NT2/D1 (cell line): ENCODE measurements around the gene ZBBX.

ENCODE experiments used
- DNase-seq: peaks from one replicate; pipeline ENCODE4 v3.0.0-alpha.2; 2011; ENCODE audit warnings: low read depth, low spot score
- H3K27me3 ChIP-seq: 2 replicates; pipeline ENCODE4 v1.6.0; 2011; ENCODE audit warnings: mild to moderate bottlenecking; ENCODE audit not compliant: insufficient read length, insufficient read depth
- H3K36me3 ChIP-seq: 2 replicates; pipeline ENCODE4 v1.6.1; 2011; ENCODE audit warnings: mild to moderate bottlenecking, low read length, mixed read lengths; ENCODE audit not compliant: insufficient read depth, insufficient read length
- H3K4me1 ChIP-seq: 2 replicates; pipeline ENCODE4 v1.5.1; 2011; ENCODE audit not compliant: insufficient read depth, insufficient read length
- H3K4me3 ChIP-seq: 2 replicates; pipeline ENCODE4 v1.5.1; 2011; ENCODE audit warnings: low read depth; ENCODE audit not compliant: insufficient read length
- H3K9ac ChIP-seq: 2 replicates; pipeline ENCODE4 v1.6.0; 2011; ENCODE audit warnings: low read depth; ENCODE audit not compliant: insufficient read length
- H3K9me3 ChIP-seq: 2 replicates; pipeline ENCODE4 v1.5.1; 2011; ENCODE audit warnings: mild to moderate bottlenecking, low read length; ENCODE audit not compliant: insufficient read depth
- SUZ12 ChIP-seq: IDR thresholded peaks from 2 replicates; pipeline ENCODE4 v1.6.1; 2011; ENCODE audit not compliant: insufficient read length, insufficient read depth; ENCODE audit errors: extremely low read depth
- YY1 ChIP-seq: IDR thresholded peaks from 2 replicates; pipeline ENCODE4 v1.6.1; 2011; ENCODE audit not compliant: insufficient read length, insufficient read depth
- ZNF274 ChIP-seq: IDR thresholded peaks from 2 replicates; pipeline ENCODE4 v1.6.1; 2011; ENCODE audit warnings: mild to moderate bottlenecking, low read depth, low read length

ZBBX gene

DNA sequence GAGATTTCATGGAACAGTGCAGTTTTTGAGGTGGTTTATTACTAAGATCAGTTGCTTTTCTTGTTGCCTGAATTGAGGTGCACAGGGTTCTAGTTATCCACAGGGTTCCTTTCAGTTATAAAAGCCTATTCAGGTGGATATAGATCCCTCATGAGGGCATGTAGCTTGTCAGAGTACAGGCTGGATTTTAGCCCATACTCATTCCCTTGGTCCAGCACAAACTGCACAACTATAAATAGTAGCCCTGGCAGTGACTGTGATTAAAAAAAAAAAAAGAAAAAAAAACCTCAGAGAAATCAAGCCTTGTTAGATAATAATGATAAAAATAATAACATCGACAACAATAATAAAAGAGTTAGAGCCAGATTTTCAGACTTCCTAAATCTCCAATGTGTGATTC, 154.3 kb downstream of the ZBBX start:
- TF ChIP-seq YY1 (no peak), ZNF274 (no peak), SUZ12 (no peak)
- no peaks in the 10 kb centered on the region for H3K27me3 ChIP-seq
- no peak for DNase-seq
- H3K36me3 ChIP-seq = no peaks in the 10 kb centered on the region
- H3K9ac ChIP-seq = no peak overlapping the region
- no peak overlapping the region for H3K4me3 ChIP-seq
- no peaks in the 10 kb centered on the region for H3K9me3 ChIP-seq
- no peaks in the 10 kb centered on the region for H3K4me1 ChIP-seq

DNA sequence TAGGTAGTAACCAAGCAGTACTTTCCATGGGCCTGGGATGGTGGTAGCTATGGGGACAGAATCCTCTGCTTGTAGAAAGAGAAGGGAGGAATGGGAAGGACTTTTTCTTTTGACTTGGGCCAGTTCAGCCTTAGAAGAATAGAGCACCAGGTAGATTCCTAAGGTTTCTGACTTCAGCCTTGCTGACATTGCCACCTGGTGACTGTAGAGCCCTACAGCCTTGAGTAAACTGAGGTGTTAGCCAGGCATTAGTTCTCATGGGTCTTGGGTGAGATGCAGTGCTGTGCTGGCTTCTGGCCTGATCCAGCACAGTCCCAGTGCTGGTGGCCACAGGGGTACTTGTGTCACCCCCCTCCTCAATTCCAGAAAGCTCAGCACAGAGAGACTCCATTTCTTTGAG, 171.1 kb downstream of the ZBBX start:
- no peaks in the 10 kb centered on the region for H3K9me3 ChIP-seq
- no peaks in the 10 kb centered on the region for H3K36me3 ChIP-seq
- H3K9ac ChIP-seq = no peak overlapping the region
- no peak for DNase-seq
- no peak overlapping the region for H3K4me3 ChIP-seq
- no peak for TF ChIP-seq ZNF274
- no peak for TF ChIP-seq YY1
- TF ChIP-seq SUZ12 = no peak
- H3K4me1 ChIP-seq = no peaks in the 10 kb centered on the region
- H3K27me3 ChIP-seq = no peaks in the 10 kb centered on the region

DNA sequence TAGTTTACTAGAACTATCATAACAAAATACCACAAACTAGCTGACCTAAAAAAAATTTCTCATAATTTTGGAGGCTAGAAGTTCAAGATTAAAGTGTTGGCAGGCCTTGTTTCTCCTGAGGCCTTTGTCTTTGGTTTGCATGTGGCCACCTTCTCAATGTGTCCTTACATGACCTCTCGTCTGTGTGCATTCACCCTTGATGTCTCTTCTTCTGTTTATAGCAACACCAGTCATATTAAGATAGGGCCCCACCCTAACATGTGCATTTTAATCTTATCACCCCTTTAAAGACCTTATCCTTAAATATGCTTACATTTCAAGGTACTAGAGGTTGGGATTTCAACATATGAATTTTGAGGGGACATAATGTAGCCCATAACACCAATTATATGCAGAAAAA, 177.0 kb downstream of the ZBBX start:
- no peaks in the 10 kb centered on the region for H3K4me1 ChIP-seq
- no peak overlapping the region for H3K9ac ChIP-seq
- no peak for DNase-seq
- TF ChIP-seq YY1 (no peak), SUZ12 (no peak), ZNF274 (no peak)
- no peaks in the 10 kb centered on the region for H3K9me3 ChIP-seq
- H3K4me3 ChIP-seq = no peak overlapping the region
- H3K27me3 ChIP-seq = no peaks in the 10 kb centered on the region
- H3K36me3 ChIP-seq = no peaks in the 10 kb centered on the region

DNA sequence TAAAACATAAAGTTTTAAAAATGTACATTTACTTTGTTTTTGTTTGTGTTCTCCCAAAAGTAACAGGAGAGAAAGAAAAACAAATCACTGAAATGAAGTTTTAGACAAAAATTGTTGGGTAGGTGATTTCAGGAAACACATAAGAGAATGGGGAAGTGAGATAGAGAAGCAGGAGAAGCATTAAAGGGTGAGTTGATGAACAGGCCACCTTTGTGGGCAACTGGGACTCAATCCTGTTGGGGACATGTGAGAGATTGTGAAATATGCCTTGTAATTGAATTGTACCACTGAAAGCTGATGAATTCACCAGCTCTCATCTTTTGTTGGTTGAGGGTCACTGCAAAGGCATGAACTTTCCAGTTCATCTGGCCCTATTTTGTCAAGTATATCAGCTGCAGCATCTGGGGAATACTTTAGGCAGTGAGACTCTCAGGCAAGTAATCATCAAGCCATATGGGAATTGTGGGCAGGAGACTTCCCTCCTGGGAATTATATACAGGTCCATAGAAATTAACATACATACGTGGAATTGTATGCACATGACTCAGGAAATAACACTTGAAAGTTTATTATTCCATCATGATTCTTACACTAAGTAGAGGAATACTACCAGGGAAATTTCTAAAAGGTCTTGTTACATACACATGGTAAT, 181.0 kb downstream of the ZBBX start:
- Histone ChIP-seq H3K9ac (no peak overlapping the region), H3K36me3 (no peaks in the 10 kb centered on the region), H3K4me1 (no peaks in the 10 kb centered on the region), H3K27me3 (no peaks in the 10 kb centered on the region), H3K4me3 (no peak overlapping the region), H3K9me3 (no peaks in the 10 kb centered on the region)
- DNase-seq = no peak
- no peak for TF ChIP-seq SUZ12
- no peak for TF ChIP-seq YY1
